NOMO-1 (cell line): ENCODE results near the gene ZNF692.

ENCODE experiments used
- DNase-seq, 2 experiments: peaks; one replicate each; lab custom pipeline; 2025; ENCODE audit not compliant: unreplicated experiment in 2 of 2; lab: John Stamatoyannopoulos, UW

ZNF692 gene

DNA sequence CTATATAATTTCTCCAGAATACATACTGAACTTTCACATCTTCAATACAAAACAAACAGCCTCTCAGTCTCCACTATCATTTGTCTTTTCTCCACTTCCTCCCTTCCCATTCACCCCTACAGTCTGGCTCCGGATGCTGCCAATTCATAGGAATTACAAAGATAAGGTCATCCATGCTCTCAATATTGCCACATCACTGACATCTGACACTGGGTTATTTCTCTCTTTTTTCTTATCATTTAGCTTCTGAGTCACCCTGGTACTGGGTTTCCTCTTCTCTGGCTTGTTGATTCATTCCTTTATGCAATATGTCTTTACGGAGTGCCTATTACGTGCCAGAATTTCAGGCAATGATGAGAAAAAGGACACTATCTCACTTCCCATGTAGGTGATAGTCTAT, 30.0 kb downstream of the ZNF692 start:
- DNase-seq: peak; percentile 68 to 95

DNA sequence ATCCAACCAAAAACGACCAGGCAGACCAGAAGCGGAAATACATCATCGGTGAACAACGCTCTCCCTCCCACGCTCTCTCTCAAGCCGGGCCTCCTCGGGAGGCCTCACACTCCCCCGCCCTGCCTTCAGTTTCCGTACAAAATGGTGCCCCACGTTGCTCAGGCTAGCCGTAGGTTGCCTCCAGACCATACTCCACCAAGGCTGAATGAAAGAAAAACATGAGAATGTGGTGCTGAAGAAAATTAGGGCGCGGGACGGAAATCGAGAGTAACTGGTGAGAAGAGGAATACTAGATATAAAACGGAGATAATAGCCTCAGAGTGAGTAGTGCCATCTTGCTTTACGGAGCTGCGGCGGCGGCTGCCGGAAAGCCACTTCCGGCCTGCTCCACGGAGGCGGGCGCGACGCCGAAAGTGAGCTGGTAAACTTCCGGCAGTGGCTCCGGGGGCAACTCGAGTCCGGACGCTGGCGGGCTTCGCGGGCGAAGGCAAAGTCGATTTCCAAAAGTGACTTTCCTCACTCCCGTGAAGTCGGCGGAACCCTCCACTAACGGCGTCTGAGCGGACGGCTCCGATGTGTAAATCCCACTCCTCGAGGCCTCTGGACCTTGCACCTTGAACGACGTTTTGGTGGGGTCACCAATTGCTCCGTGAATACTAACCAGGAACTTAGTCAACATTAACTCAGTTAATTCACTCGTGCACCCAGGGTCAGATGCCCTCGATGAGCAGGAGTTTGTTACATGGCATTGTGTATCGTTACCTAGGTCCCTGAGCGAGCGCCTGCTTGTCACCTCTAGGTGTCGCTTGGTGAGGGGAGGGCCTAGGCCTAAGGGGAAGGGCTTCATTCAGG, 32.8 kb downstream of the ZNF692 start, which contains the start of gene SH3BP5L:
SH3BP5L (minus strand) TSS at position 7 of the 852 bp plus-strand sequence. CDS start 980 bp downstream, outside the sequence.
- peak; percentile 95 to 96 for DNase-seq

DNA sequence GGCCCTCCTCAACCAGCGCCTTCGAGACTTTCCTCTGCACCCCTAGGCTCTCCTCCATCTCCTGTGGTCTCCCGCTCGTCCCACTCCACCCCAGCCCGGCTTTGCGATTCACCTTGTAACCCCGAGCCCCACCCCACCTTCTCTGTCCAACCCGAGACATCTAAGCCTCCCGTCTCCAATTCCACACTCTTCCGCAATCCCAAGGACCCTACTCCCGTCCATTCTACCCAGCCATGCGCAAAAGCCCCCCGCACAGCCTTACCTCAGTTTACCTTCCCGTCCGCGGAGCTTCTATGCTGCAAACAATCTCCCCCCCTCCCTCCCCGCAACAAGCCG, 33.3 kb downstream of the ZNF692 start:
- DNase-seq: no peak

DNA sequence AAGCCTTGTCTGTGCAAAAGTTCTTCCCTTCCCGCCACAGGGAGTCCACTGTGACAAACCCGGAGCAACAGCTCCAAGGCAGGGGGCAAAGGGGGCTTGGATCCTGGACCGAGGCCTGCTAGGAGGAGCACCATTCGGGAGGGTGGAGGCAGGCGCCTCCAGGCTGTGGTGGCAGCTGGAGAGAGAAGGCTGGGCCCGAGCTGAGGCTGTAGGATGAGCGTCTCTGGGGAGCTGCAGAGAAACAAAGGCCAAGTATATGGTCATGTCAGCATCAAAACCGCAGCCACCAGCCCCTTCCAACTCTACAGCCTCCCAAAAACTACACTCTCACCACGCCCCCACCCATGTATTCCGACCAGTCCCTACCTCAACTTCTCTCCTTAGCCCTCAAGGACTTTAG, 33.7 kb downstream of the ZNF692 start:
- DNase-seq: no peak

DNA sequence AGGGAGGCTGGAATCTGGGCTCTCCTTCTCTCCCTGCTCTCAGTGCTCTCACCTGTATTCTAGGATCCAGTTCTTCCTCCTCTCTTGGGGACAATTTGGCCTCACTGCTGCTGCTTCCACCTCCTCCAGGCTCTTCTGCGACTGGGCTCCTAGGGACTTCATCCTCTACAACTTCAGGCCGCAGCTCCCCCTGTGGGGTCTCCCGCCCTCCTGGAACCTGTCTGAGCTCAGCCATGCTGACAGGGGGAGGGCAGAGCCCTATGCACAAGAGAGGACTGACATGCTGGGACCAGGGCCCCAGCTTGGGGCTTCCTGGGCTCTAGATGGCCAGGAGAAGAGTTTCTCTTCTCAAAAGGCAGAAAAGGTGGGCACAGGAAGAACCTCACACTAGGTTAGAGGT, 34.2 kb downstream of the ZNF692 start:
- DNase-seq: no peak

DNA sequence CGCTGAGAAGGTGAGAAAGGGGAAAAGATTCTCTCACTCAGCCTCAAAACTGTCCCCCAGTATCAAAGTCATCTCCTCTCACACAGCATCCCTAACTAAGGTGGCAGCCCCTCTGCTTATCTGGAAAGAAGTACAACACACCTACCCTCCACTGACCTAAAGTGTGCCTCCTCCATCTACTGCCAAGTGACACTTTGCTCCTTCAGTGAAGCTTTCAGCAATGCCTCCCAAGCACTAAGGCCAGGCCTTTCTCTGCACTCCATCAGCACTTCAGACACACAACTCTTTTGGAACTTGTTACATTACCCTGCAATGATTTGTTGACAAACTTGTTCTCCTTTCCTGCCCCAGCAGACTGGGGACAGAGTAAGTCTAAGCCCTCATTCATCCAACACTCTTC, 34.6 kb downstream of the ZNF692 start:
- DNase-seq: no peak

DNA sequence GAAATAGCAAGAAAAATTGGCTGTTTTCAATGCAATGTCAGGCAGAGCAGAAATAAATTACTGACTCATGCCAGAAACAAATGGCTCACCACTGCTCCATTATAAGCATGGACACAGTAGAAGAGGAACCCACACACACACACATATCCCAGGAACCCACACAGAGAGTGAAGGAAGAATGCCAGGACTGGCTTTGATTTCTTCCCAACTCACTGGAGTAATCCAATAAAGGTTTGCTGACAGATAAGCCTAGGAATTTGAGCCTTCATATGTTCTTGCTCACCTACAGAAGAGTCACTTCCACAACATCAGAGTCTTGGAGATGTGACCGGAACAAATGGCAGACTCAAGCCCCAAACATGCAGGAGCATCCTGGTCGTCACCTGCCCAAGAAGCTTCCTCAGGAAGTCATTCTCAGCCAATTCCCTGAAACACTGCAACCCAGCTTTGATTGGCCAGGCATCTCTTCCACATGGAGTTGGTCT, 35.3 kb downstream of the ZNF692 start:
- DNase-seq: peak in 1 of 2 experiments; percentile 30

DNA sequence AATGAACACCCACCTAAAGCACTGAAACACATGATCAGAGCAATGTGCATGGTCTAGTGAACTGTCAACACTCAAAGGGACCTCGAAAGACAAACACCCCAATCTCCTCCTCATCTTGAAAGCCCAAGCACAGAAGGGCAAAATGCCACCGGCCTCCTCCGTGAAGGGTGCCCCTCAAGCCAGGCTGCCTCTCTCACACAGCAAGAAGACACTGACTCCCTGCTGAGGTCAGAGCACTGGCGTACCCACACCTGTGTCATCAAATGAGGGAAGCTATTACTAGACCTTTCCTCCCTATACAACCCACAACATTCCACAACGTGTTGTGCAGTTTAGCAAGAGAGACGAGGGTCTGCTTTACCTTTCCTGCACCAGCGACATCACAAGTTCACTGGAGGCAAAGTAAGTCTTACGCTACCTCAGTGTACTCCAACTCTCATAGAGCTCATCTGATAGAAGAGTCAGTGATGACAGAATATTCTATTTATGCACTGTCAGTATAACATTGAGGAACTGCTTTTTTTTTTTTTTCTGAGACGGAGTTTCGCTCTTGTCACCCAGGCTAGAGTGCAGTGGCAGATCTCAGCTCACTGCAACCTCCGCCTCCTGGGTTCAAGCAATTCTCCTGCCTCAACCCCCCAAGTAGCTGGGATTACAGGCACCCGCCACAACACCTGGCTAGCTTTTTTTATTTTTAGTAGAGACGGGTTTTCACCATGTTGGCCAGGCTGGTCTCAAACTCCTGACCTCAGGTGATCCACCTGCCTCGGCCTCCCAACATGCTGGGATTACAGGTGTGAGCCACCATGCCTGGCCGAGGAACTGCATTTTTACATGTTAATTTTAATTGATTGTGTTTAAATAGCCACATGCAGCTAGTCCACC, 36.5 kb downstream of the ZNF692 start:
- peak; percentile 20 to 78 for DNase-seq

DNA sequence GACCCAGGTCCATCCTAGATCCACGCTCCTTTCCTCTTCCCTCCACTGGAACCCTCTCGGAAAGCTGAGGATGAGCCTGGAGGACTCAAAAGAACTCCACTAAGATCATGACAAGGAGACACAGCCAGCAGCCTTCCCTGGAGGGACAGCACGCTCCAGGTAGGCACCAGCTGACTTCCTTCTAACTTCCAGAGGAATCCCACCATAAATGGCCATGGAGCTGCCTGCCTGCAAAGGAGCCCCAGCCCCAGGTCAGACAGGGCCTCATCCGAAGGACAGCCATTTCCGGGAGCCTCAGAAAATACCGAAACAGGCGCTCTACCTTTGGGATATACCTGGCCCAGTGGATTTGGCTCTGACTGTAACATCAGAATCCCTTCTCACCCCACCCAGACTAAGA, 37.2 kb downstream of the ZNF692 start:
- DNase-seq: no peak

DNA sequence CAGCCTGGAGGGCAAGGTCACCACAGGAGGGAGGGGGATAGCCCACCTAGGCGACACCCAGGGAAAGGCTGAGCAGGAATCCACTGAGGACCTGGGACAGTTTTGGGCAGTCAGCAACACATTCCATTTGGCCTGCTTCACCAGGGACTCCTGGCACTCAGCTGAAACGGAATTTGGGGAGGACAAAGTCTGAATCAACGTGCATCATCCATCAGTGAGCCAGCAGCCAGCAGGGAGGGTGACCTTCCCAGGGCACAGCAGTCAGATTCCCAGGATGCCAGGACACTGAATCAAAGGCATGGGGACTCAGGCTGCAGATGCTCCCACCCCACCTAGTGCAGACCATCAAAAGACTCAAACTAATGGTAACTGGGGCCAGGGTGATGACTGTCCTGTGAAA, 37.8 kb downstream of the ZNF692 start:
- DNase-seq: no peak

DNA sequence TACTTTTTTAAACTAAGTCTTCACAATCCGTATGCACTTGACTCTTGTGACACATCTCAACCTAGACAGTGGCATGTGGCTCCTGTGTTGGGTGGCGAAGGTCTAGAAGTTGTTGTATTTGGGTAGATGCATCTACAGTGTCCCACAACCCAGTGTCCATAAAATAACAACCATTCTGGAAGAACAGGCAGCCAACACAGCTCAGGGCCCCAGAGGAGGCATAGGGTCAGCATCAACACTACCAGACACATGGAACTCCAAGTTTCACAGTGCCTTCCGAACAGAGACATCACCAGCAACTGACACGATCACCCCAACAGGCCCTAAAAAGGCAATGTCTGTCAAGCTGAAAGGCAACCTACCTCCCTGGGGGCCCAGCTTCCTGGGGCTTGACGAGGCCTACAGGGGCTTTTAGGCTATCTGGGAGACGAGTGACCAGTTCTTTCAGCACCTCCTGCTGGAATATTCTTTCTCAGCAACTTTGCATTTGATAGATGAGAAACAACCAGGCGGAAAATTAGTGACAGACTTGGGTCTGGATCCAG, 38.8 kb downstream of the ZNF692 start:
- DNase-seq: no peak

DNA sequence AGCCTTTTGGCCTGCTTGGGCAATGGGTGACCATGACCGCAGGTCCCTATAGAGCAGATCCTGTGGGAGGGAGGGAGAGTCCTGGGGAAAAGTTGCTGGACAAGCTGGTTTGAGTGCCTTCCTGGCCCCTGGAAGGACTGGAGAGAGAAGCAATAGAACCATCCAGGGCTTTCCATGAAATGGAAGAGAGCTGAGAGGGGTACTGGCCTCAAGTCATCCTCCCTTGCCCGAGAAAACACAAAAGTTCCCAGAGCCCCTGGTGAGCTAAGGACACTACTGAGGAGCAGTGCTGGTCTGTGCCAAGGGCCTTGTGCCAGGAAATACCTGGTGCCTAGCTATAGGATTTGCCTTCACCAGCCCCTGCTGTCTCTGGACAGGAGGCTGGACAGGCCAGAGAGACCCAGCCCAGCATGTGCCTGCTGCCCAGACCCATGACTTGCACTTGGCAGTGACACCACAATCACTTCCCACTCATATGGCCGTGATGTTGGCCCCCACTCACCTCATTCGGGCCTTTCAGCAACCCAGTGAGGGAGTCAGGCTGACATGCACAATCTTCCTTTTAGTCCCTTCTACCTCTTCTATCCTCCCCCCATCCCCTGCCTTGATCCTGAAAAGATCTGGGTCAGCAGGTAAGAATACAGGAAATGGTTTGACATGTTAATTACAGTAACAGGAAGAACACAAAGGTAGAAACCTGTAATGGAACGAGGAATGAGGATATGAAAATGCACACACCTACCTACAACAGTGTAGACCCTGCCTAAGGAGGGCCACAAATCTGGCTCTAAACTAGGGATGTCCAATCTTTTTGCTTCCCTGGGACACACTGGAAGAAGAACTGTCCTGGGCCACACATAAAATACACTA, 40.1 kb downstream of the ZNF692 start:
- DNase-seq: no peak

DNA sequence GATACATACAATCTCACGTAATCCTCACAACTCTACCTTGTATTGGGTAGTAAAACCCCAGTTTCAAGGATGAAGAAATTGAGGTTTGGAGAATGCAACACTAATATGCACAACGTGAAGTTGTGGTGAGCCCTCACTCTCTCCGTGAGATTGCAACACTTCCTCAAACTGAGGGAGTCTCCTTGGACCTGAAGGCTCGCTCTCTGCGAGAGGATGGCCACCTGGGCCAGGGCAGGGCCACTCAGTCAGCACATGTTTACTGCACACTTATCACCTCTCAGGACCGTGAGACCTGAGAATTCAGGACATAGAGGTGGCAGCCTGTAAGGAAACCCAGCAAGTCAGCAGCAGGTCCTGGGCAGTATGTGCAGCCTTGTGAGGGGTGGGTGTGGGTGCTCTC, 41.8 kb downstream of the ZNF692 start:
- DNase-seq: peak; percentile 81 to 97

DNA sequence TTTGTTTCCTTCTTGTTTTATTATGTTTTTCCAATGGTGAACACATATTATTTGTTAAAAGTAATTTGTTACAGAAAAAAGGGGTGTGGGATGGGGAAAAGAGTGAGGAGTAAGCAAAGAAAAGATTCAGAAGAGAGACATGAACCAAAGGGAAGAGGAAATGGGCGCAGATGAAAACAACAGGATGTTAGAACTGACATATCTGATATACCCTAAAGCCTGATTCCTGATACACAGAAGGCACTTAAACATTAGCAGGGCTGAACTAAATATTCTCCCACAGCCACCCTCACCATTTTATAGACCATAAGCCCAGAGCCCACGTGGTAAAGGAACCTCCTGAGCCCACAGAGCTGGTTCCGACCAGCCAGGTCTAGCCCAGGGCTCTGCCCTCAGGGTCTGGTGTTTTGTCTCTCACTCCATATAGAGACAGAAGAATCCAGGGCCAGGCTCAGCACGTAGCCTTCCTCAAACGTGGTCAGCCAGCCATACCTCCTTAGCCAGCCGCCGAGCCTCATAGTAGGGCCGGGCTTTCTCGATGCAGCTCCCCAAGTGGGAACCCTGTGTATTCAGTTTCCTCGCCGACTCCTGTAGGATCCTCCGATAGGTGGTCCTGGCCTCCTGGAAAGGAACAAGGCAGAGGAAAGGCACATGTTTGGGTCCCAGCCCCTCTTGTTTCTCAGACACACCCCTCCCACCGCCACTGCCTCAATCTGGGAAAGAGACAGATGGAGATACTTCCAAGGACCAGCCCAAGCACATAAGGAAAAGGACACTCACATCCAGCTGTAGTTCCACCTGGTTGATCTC, 42.6 kb downstream of the ZNF692 start:
- DNase-seq: no peak

DNA sequence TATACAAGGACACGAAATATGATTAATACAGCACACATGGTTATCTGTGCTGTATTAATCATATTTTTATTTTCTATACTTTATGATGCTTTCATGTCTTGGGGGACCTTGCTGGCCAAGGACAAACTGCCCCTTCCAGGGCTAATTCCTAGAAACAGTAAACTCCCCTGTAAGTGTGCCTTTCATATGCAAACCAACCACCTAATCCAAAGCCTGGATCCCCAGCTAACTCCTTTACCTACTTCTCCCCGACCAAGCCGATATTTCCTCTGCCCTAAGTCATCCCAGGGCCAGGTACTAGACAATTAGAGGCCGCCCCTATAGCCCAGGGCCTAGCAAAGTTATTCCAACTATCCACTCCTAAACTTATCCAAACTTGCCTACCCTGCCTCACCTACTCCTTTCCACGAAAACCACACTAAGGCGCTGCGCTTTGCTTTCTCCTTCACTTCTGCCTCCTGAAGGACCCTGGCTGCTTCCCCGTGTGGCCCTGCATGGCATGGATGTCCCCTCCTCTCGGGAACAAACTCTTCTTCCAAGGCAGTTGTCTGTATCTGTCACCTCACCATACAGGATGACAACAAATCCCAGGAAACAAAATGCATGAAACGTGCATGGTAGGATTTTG, 43.4 kb downstream of the ZNF692 start:
- DNase-seq: no peak

DNA sequence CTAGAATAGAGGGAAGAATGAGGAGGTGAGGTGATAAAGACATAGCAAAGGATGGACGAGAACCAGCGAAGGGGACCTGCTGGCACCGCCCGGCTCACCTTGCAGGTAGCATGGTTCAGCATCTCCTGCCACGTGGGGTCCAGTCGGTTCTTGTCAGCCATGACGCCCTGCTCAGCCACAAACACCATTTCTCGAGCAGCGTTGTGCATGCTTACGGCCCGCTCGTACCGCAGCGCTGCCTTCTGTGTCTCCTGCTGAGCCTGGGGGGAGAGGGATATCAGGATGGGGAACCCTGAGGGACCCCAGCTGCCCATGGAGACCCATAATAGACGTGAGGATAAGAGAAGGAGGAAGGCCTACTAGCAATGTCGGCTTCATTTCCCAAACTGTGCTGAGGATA, 44.5 kb downstream of the ZNF692 start:
- DNase-seq: no peak

DNA sequence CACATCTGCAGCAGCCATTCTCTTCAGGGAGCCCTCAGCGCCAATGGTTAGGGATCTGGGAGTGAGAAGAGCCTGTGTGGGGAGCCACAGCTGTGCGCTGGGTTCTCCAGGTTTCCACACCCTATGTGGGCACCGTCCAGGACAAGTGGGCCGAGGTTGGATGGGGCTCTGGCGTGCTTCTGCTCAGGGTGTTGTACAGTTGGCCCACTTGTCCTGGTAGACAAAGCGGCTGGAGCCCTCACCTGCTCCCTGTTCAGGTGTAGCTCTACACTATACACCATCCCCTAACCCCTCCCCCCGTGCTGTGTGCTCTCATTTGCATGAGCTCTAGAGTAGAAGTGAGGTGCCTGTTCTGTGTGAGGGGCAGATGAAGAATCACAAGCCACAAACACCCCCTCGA, 45.3 kb downstream of the ZNF692 start:
- DNase-seq: no peak

DNA sequence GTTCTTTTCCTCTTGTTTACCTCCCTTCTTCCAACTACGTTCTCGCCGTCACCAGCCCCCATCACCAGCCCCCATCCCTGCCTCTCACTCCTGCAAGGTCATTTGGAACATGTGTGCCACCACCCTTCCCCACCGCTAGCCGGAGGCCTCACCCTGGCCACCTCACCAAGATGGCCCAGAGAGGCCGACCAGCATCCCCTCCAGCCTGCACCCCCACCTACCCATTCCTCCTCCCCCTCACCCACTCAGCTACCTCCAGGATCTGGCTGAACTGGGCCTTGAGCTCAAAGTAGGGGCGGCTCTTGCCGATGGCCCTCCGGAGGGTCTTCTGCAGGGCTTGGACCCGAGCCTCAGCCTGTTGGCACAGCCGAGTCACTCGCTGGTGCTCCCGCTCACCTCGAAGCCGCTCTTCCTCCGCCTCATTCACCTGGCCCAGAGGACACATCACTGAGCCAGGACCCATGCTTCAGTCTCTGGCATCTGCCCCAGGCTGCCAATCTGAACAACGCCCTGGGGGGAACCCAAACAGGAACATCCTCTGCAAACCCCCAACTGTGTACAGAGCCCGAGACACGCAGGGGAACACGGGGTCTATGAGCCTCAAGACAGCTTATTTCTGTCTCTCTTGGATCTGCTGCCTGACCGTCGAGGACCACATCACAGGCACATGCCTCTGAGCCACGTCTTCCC, 46.0 kb downstream of the ZNF692 start:
- no peak for DNase-seq
